ENCODE results near the gene MC3R.
"Not testable (repeated sequence)": the region's sequence is repeated elsewhere in the genome, so short reads cannot be mapped to it uniquely, and the experiment has no call there.

Gene MC3R

DNA sequence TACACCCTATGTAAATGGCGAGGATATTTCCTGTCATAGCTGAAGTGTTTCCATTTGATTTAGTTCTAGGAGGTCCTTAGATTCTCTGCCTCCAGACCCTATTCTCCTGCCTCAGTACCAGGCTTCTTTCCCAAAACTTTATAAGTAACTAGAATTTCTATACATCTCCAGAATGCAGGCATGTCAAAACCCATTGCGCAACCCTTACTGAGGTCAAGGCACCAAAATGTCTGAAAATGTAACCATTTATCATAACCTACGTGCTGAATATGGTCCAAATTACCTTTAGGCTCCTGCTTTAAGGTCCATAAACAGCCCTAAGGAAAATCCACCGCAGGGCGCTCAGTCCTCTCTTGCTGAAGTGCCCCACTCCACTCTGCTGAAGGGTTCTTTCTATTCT is 37.5 kb upstream of the MC3R start:
- H3K4me3 ChIP-seq (ENCODE audit: low read depth, low read length), result no peak overlapping the region
- TF ChIP-seq, protein P1, sequence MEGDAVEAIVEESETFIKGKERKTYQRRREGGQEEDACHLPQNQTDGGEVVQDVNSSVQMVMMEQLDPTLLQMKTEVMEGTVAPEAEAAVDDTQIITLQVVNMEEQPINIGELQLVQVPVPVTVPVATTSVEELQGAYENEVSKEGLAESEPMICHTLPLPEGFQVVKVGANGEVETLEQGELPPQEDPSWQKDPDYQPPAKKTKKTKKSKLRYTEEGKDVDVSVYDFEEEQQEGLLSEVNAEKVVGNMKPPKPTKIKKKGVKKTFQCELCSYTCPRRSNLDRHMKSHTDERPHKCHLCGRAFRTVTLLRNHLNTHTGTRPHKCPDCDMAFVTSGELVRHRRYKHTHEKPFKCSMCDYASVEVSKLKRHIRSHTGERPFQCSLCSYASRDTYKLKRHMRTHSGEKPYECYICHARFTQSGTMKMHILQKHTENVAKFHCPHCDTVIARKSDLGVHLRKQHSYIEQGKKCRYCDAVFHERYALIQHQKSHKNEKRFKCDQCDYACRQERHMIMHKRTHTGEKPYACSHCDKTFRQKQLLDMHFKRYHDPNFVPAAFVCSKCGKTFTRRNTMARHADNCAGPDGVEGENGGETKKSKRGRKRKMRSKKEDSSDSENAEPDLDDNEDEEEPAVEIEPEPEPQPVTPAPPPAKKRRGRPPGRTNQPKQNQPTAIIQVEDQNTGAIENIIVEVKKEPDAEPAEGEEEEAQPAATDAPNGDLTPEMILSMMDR (IDR thresholded peaks at IDR 0.05; ENCODE audit: low read depth, low read length), result no peak

DNA sequence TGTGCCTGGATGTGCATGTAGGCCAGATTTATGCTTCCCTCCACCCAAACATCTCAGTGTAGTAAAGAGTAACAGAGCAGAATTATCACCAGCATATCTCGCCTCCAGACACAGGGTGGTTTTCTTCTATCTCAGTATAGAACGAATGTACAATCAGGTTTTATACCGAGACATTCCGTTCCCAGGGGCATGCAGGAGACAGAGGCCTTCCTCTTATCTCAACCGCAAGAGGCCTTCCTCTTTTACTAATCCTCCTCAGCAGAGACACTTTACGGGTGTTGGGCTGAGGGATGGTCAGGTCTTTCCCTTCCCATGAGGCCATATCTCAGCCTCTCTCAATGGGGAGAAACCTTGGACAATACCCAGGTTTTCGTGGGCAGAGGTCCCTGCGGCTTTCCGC is 36.4 kb upstream of the MC3R start:
- TF ChIP-seq, protein P1 (IDR thresholded peaks at IDR 0.05; ENCODE audit: low read depth, low read length), result no peak

DNA sequence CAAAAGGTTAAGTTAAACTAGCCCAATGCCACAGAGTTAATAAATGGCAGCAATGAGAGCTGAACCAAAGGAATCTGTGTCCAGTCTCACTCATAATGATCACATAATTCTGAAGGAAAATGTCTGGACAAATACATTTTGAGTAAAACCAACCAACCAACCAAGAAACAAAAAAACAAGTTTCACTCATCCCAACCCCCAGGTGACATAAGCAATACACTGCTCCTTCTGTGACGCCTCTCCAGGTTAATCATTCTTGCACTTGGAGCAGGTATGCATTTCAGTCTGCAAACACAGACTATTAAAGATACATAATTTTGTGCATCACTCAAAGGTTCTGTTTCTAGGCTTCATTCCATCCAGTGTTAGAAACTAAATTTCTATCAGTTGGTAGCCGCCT is 35.2 kb upstream of the MC3R start:
- TF ChIP-seq, protein P1 (IDR thresholded peaks at IDR 0.05; ENCODE audit: low read depth, low read length), result no peak
- no peak overlapping the region for H3K4me3 ChIP-seq (ENCODE audit: low read depth, low read length)

More for the DNA sequence above, 36.4 kb upstream of the MC3R start:
- H3K4me3 ChIP-seq (ENCODE audit: low read depth, low read length), result no peak overlapping the region

DNA sequence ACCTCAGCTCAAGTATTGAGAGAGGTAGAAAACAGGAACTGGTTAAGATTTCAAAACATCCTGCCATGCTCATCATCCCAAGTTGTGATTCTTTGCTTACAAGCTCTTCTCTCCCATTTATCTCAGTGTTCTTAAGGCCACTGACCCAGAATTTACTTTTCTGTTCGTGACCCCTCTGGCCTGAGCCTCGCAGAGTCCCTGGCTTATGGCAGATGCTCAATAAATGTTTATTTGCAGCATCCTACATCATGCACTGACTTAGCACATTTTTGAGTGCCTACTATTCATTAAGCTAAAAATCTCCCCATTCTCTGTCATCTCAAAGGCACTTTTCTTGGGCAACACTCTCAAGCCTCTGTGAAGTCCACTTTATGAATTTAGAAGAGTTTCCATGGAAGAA is 33.4 kb upstream of the MC3R start:
- no peak overlapping the region for H3K4me3 ChIP-seq (ENCODE audit: low read depth, low read length)
- TF ChIP-seq, protein P1 (IDR thresholded peaks at IDR 0.05; ENCODE audit: low read depth, low read length), result no peak

DNA sequence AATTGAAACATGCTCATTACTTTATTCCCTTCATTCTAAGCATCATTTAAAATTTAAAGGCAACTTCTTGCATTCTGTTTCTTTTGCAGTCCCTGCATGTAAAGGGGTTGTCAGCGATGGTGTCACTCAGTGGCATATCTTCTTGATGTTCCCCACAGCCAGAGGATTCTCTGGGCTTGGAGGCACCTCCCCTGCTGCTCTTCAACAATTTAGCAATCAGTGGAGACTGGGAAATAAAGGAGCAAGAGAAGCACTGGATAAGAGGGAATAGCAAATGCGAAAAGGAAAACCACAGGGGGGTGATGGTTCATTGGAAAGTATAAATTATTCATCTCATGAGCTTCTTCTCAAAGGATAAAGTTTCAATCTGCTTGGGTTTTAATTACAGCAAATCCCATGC is 30.7 kb upstream of the MC3R start:
- TF ChIP-seq, protein P1 (IDR thresholded peaks at IDR 0.05; ENCODE audit: low read depth, low read length), result no peak
- no peak overlapping the region for H3K4me3 ChIP-seq (ENCODE audit: low read depth, low read length)

DNA sequence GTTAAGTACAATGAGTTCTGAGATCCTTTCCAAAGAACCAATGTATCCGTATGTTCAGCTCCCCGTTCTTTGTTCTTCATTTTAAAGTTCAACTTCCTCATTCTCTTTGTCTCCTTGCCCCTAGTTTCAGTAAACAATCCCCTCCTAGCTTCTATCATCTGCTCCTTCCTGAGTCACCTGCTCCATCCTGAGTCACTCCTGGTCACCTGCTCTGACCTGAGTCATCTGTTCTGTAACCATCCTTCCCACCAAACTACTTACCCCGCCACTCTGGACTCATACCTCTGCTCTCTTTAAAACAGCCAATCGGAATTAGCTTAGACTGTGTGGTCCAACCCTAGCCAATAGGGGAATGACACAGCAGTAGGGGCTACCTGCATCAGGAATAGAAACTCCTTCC is 27.3 kb upstream of the MC3R start:
- not testable (repeated sequence) for H3K4me3 ChIP-seq (ENCODE audit: low read depth, low read length)

DNA sequence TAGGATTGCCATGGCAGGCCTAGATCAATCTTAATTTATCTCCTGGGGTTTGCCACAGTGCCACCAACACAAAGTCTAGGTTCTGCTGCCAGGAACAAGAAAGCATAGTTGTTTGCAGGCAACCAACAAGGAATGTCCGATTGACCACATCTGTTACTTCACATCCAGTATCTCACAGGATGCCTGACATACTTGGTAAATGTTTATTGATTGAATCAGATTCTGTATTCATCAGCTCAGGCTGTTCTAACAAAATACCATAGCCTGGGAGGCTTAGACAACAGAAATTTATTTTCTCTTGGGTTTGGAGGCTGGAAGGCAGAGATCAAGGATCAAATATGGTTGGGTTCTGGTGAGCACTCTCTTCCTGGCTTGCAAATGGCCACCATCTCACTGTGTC is 26.3 kb upstream of the MC3R start:
- H3K4me3 ChIP-seq (ENCODE audit: low read depth, low read length), result no peak overlapping the region
- TF ChIP-seq, protein P1 (IDR thresholded peaks at IDR 0.05; ENCODE audit: low read depth, low read length), result no peak

DNA sequence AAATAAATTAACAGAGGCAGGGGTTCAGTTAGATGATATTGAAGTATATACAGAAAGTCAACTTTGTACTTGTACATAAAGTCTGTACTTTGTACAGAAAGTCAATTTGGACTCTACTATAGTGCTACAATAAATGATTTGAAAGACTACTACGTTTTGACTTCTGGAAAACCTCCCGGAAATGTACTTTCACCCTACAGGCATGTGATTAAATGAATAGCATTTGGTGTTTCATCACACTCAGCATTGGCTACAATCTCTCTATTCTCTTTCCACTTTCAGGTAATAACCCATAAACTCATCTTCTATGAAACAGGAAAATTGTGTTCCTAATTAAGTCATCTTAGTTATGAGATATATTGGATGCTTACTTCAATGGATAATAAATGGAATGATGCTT is 25.6 kb upstream of the MC3R start:
- no peak overlapping the region for H3K4me3 ChIP-seq (ENCODE audit: low read depth, low read length)
- TF ChIP-seq, protein P1 (IDR thresholded peaks at IDR 0.05; ENCODE audit: low read depth, low read length), result no peak
